ENCODE measurements around the gene NCAN.

DNA sequence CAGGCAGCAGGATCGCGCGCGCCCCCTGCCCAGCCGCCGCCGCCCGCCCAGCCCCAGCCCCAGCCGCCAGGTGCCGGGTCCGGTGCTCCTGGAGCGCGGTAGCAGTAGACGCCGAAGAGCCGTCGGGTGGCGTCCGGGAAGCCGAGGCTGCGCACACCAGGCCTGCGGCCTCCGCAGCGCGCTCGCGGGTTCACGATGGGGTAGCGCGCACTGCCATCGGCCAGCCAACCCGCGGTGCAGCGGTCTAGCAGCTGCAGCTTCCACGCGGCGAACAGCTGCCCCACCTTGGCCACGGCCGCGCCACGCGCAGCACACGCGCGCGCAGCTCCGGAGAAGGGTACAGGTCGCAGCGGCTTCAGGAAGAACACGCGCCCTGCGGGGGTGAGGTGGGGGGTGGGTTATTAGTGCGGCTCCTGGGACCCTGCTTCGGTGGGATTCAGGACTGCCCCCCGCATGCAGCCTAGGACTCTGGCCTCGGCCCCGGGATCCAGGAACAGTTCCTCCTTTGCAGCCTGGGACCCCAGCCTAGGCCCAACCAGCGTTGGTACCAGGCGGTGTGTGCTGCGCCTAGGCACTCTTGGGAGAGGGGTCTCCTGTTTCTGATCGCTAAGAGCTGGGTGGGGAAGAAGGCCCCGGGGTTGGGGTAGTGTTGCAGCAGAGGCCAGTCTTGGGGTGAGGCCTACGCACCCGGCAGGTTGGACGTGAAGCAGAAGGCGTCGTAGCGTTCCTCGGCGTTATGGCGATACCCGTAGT, 46.3 kb downstream of the NCAN start:
- TF ChIP-seq, protein P1, sequence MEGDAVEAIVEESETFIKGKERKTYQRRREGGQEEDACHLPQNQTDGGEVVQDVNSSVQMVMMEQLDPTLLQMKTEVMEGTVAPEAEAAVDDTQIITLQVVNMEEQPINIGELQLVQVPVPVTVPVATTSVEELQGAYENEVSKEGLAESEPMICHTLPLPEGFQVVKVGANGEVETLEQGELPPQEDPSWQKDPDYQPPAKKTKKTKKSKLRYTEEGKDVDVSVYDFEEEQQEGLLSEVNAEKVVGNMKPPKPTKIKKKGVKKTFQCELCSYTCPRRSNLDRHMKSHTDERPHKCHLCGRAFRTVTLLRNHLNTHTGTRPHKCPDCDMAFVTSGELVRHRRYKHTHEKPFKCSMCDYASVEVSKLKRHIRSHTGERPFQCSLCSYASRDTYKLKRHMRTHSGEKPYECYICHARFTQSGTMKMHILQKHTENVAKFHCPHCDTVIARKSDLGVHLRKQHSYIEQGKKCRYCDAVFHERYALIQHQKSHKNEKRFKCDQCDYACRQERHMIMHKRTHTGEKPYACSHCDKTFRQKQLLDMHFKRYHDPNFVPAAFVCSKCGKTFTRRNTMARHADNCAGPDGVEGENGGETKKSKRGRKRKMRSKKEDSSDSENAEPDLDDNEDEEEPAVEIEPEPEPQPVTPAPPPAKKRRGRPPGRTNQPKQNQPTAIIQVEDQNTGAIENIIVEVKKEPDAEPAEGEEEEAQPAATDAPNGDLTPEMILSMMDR (IDR thresholded peaks at IDR 0.05; ENCODE audit: control extremely low read depth in 1 of 3, insufficient read depth in 1 of 3, low read depth in 1 of 3, low read length in 3 of 3): no peak
- TF ChIP-seq KDM1A (IDR thresholded peaks at IDR 0.05; ENCODE audit: borderline replicate concordance, low read length) (no peak), SIRT6 (IDR thresholded peaks at IDR 0.05; ENCODE audit: low read length) (no peak), TAF1 (IDR thresholded peaks at IDR 0.05; ENCODE audit: low read depth, low read length) (no peak), EZH2 (IDR thresholded peaks at IDR 0.05; ENCODE audit: low read depth, low read length, severe bottlenecking) (no peak), POLR2AphosphoS5 (IDR thresholded peaks at IDR 0.05; ENCODE audit: low read depth, low read length) (no peak)
- TF ChIP-seq, protein P2, sequence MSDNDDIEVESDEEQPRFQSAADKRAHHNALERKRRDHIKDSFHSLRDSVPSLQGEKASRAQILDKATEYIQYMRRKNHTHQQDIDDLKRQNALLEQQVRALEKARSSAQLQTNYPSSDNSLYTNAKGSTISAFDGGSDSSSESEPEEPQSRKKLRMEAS (IDR thresholded peaks at IDR 0.05): no peak
- TF ChIP-seq, protein P3, sequence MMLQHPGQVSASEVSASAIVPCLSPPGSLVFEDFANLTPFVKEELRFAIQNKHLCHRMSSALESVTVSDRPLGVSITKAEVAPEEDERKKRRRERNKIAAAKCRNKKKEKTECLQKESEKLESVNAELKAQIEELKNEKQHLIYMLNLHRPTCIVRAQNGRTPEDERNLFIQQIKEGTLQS (IDR thresholded peaks at IDR 0.05; ENCODE audit: insufficient read depth, low read depth, low read length): no peak
